HEK293 (cell line): Measurements from ENCODE around the gene UCMA.

ENCODE experiments used
- ZNF747 ChIP-seq: fragments of 450-650 bp; formaldehyde crosslinking; IDR thresholded peaks from 2 replicates; pipeline ENCODE4 v1.5.1; 2016; ENCODE audit warnings: missing biosample characterization, missing genetic modification characterization
- TF ChIP-seq, protein P1 (sequence below): fragments of 450-650 bp; formaldehyde crosslinking; IDR thresholded peaks from 2 replicates; pipeline ENCODE4 v1.5.1; 2016; ENCODE audit warnings: missing biosample characterization, missing genetic modification characterization

- TF ChIP-seq, protein P1, sequence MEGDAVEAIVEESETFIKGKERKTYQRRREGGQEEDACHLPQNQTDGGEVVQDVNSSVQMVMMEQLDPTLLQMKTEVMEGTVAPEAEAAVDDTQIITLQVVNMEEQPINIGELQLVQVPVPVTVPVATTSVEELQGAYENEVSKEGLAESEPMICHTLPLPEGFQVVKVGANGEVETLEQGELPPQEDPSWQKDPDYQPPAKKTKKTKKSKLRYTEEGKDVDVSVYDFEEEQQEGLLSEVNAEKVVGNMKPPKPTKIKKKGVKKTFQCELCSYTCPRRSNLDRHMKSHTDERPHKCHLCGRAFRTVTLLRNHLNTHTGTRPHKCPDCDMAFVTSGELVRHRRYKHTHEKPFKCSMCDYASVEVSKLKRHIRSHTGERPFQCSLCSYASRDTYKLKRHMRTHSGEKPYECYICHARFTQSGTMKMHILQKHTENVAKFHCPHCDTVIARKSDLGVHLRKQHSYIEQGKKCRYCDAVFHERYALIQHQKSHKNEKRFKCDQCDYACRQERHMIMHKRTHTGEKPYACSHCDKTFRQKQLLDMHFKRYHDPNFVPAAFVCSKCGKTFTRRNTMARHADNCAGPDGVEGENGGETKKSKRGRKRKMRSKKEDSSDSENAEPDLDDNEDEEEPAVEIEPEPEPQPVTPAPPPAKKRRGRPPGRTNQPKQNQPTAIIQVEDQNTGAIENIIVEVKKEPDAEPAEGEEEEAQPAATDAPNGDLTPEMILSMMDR = no peak
- TF ChIP-seq ZNF747 (tag by site-specific recombination) = no peak
These were observed 47.0 kb downstream of the UCMA start for GRCh38 chr10:13187135-13187534.
